Astrocyte (in vitro differentiated cells and primary cell): Measurements from ENCODE around the gene ABTB2. TPM values are rescaled to one million over a fixed set of nuclear protein-coding genes. Genes with fewer than 3 reads are reported as not detected.

Source experiments
- DNase-seq: peaks from one replicate; pipeline ENCODE4 v3.0.0-alpha.2; 2010; ENCODE audit warnings: low read depth
- FAIRE-seq: peaks from 2 replicates; lab custom pipeline; 2011; peaks lifted over from hg19 to GRCh38; lab: Jason Lieb, UNC
- H2AFZ ChIP-seq: 2 replicates; pipeline ENCODE4 v1.6.0; 2012; ENCODE audit warnings: low read depth, low read length, inconsistent platforms
- H3K27ac ChIP-seq: 2 replicates; pipeline ENCODE4 v1.5.1; 2011; ENCODE audit warnings: low read depth, low read length, inconsistent platforms
- H3K27me3 ChIP-seq: 2 replicates; pipeline ENCODE4 v1.6.0; 2011; ENCODE audit warnings: low read length, inconsistent platforms; ENCODE audit not compliant: insufficient read depth
- H3K36me3 ChIP-seq: 2 replicates; pipeline ENCODE4 v1.5.1; 2011; ENCODE audit warnings: low read length, inconsistent platforms; ENCODE audit not compliant: insufficient read depth
- H3K4me1 ChIP-seq: 2 replicates; pipeline ENCODE4 v1.5.1; 2011; ENCODE audit warnings: low read length, inconsistent platforms; ENCODE audit not compliant: insufficient read depth
- H3K4me2 ChIP-seq: 2 replicates; pipeline ENCODE4 v1.6.0; 2012; ENCODE audit warnings: low read length, inconsistent platforms
- H3K4me3 ChIP-seq: 2 replicates; pipeline ENCODE4 v1.5.1; 2011; ENCODE audit warnings: low read depth, mild to moderate bottlenecking, low read length, inconsistent platforms; ENCODE audit not compliant: insufficient read depth
- H3K79me2 ChIP-seq: 2 replicates; pipeline ENCODE4 v1.6.0; 2012; ENCODE audit warnings: mild to moderate bottlenecking, low read length, inconsistent platforms; ENCODE audit not compliant: insufficient read depth
- H3K9ac ChIP-seq: 2 replicates; pipeline ENCODE4 v1.6.0; 2012; ENCODE audit warnings: mild to moderate bottlenecking, low read length, inconsistent platforms
- H3K9me3 ChIP-seq: 2 replicates; pipeline ENCODE4 v1.5.1; 2012; ENCODE audit warnings: low read depth, mild to moderate bottlenecking, low read length, inconsistent platforms; ENCODE audit not compliant: insufficient read depth
- H4K20me1 ChIP-seq: 2 replicates; pipeline ENCODE4 v1.6.0; 2012; ENCODE audit warnings: low read length, inconsistent platforms; ENCODE audit not compliant: insufficient read depth
- H3K27ac Mint-ChIP-seq: one replicate; pipeline ENCODE4 v1.8.0; 2021; ENCODE audit warnings: mild to moderate bottlenecking, mixed read lengths; ENCODE audit not compliant: unreplicated experiment
- H3K27me3 Mint-ChIP-seq: one replicate; pipeline ENCODE4 v1.8.0; 2021; ENCODE audit warnings: low read depth, mixed read lengths; ENCODE audit not compliant: unreplicated experiment
- H3K36me3 Mint-ChIP-seq: one replicate; pipeline ENCODE4 v1.8.0; 2021; ENCODE audit warnings: low read depth, mixed read lengths; ENCODE audit not compliant: unreplicated experiment
- H3K4me1 Mint-ChIP-seq: one replicate; pipeline ENCODE4 v1.8.0; 2021; ENCODE audit warnings: low read depth, mixed read lengths; ENCODE audit not compliant: unreplicated experiment
- H3K4me3 Mint-ChIP-seq: one replicate; pipeline ENCODE4 v1.8.0; 2021; ENCODE audit warnings: mild to moderate bottlenecking, moderate library complexity, mixed read lengths; ENCODE audit not compliant: unreplicated experiment
- H3K9me3 Mint-ChIP-seq: one replicate; pipeline ENCODE4 v1.8.0; 2021; ENCODE audit warnings: mild to moderate bottlenecking, mixed read lengths; ENCODE audit not compliant: unreplicated experiment
- EZH2 ChIP-seq: IDR thresholded peaks from 2 replicates; pipeline ENCODE4 v1.6.1; 2012; ENCODE audit warnings: mild to moderate bottlenecking, low read length, inconsistent platforms; ENCODE audit not compliant: insufficient read depth
- total RNA-seq: library from RNA; stranded (reverse); gene quantifications from 2 replicates; pipeline ENCODE4 v1.2.1, GENCODE V29; 2021
- TF ChIP-seq, protein P1 (sequence below): IDR thresholded peaks from 2 replicates; pipeline ENCODE4 v1.5.1; 2011; ENCODE audit warnings: low read depth, mild to moderate bottlenecking, inconsistent platforms, low read length, moderate library complexity; ENCODE audit not compliant: insufficient read depth

Gene ABTB2
- total RNA-seq, 1 donor from 2014 or later, result 14.1 TPM

DNA sequence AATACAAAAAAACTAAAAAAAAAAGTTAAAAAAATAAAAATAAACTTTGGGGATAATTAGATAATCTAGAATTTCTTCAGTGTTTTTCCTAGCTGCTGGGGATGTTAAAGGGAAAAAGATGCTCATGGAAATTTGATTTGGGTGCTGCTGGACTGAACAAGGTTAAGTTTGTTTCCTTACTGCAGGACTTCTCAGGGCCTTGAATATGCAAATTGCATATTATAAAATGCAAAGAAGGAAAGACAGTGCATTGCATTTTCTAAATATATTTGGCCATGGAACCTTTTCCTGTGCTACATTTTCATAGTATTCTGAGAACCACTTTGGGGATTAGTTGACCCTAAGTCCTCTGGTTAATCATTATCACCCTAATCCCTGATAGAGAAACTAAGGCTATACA, 79.6 kb downstream of the ABTB2 start:
- Histone ChIP-seq H4K20me1 (peaks cover 8% of the 10 kb centered on the region), H3K9ac (no peak overlapping the region), H3K36me3 (no peaks in the 10 kb centered on the region), H3K4me2 (no peak overlapping the region), H3K27ac (no peak overlapping the region), H3K4me3 (no peak overlapping the region), H3K27me3 (no peaks in the 10 kb centered on the region), H2AFZ (no peak overlapping the region), H3K4me1 (peaks cover 16% of the 10 kb centered on the region), H3K79me2 (no peaks in the 10 kb centered on the region), H3K9me3 (no peaks in the 10 kb centered on the region)
- TF ChIP-seq EZH2, result no peak
- TF ChIP-seq, protein P1, sequence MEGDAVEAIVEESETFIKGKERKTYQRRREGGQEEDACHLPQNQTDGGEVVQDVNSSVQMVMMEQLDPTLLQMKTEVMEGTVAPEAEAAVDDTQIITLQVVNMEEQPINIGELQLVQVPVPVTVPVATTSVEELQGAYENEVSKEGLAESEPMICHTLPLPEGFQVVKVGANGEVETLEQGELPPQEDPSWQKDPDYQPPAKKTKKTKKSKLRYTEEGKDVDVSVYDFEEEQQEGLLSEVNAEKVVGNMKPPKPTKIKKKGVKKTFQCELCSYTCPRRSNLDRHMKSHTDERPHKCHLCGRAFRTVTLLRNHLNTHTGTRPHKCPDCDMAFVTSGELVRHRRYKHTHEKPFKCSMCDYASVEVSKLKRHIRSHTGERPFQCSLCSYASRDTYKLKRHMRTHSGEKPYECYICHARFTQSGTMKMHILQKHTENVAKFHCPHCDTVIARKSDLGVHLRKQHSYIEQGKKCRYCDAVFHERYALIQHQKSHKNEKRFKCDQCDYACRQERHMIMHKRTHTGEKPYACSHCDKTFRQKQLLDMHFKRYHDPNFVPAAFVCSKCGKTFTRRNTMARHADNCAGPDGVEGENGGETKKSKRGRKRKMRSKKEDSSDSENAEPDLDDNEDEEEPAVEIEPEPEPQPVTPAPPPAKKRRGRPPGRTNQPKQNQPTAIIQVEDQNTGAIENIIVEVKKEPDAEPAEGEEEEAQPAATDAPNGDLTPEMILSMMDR, result no peak
- Mint-ChIP-seq H3K27me3 (peaks cover 2% of the 10 kb centered on the region), H3K4me3 (no peak overlapping the region), H3K36me3 (peaks cover 2% of the 10 kb centered on the region), H3K4me1 (peaks cover 12% of the 10 kb centered on the region), H3K9me3 (no peaks in the 10 kb centered on the region), H3K27ac (no peak overlapping the region)
- DNase-seq, result no peak
- no peak for FAIRE-seq

DNA sequence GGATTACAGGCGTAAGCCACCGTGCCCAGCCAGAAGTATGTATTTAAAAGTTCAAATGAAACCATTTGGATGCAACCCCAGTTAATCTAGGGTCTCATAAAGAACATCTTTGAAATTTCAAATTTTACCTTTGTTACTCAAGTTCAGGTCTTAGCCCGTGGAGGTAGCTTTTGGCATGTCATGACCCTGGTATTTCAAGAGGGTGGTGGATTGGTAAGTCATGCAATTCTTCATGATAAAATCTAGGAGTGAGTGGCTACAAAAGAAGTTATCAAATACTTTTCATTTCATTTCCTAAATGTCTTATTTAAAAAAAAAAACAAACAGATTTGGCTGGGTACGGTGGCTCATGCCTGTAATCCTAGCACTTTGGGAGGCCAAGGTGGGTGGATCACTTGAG, 80.6 kb downstream of the ABTB2 start:
- Histone ChIP-seq H4K20me1 (peaks cover 8% of the 10 kb centered on the region), H3K36me3 (no peaks in the 10 kb centered on the region), H3K4me1 (peaks cover 16% of the 10 kb centered on the region), H2AFZ (no peak overlapping the region), H3K79me2 (no peaks in the 10 kb centered on the region), H3K27ac (no peak overlapping the region), H3K9me3 (no peaks in the 10 kb centered on the region), H3K4me2 (no peak overlapping the region), H3K27me3 (no peaks in the 10 kb centered on the region), H3K4me3 (no peak overlapping the region), H3K9ac (no peak overlapping the region)
- Mint-ChIP-seq H3K4me3 (no peak overlapping the region), H3K9me3 (no peaks in the 10 kb centered on the region), H3K36me3 (peaks cover 2% of the 10 kb centered on the region), H3K4me1 (peaks cover 12% of the 10 kb centered on the region), H3K27me3 (peaks cover 2% of the 10 kb centered on the region), H3K27ac (no peak overlapping the region)
- DNase-seq (no peak), FAIRE-seq (no peak)
- TF ChIP-seq EZH2, result no peak
- TF ChIP-seq, protein P1, result no peak

DNA sequence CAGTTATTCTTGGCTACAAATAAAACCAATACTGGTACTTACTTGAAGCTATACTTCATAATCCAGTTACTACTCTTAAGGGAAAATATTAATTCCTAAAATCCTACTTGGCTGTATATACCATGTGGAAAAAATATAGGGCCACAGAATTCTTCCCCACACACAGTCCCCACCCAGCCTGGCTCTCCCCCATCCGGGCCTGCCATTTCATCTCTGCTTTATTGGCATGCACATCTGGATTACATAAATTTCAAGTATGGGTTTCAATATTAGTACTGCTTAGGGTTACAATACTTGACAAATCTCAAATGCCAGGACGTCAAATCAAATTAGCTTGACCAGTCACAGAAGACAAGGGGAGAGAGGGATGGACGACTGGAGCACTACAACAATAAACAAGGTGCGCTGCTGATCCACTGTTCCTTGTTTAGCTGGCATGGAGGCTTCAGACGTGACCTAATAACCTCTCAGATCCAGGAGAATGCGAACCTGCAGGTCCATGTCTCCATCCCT, 81.4 kb downstream of the ABTB2 start:
- no peaks in the 10 kb centered on the region for H3K9me3 ChIP-seq
- DNase-seq (no peak), FAIRE-seq (no peak)
- peaks cover 8% of the 10 kb centered on the region for H4K20me1 ChIP-seq
- no peaks in the 10 kb centered on the region for H3K27me3 ChIP-seq
- Mint-ChIP-seq H3K36me3 (peaks cover 2% of the 10 kb centered on the region), H3K4me3 (no peak overlapping the region), H3K9me3 (no peaks in the 10 kb centered on the region), H3K4me1 (peaks cover 12% of the 10 kb centered on the region), H3K27ac (no peak overlapping the region), H3K27me3 (peaks cover 2% of the 10 kb centered on the region)
- H3K27ac ChIP-seq, result no peak overlapping the region
- no peak overlapping the region for H3K4me2 ChIP-seq
- no peaks in the 10 kb centered on the region for H3K36me3 ChIP-seq
- H3K4me3 ChIP-seq, result no peak overlapping the region
- TF ChIP-seq, protein P1, result no peak
- TF ChIP-seq EZH2, result no peak
- H3K9ac ChIP-seq, result no peak overlapping the region
- no peak overlapping the region for H2AFZ ChIP-seq
- H3K4me1 ChIP-seq, result peaks cover 16% of the 10 kb centered on the region
- H3K79me2 ChIP-seq, result no peaks in the 10 kb centered on the region
